GM18858 (cell line): ENCODE data around the gene PDCD4.

Source experiments
- ATAC-seq: cut with Tn5 transposase; IDR thresholded peaks from one replicate; pipeline ENCODE4 v1.9.1; 2021; ENCODE audit not compliant: unreplicated experiment

The PDCD4 gene

GRCh38 chr10:110841767-110842267 lies 29.9 kb upstream of the PDCD4 start:
- ATAC-seq = peak; percentile 75

GRCh38 chr10:110842326-110842904 lies 29.3 kb upstream of the PDCD4 start:
- no peak for ATAC-seq

GRCh38 chr10:110843031-110843430 lies 28.7 kb upstream of the PDCD4 start:
- peak; percentile 59 for ATAC-seq

GRCh38 chr10:110843796-110844616 lies 27.7 kb upstream of the PDCD4 start:
- ATAC-seq = no peak

GRCh38 chr10:110844617-110844881 lies 27.2 kb upstream of the PDCD4 start:
- no peak for ATAC-seq

- no peak for ATAC-seq
Measured at GRCh38 chr10:110845192-110845755, 26.5 kb upstream of the PDCD4 start.

GRCh38 chr10:110845756-110846620 lies 25.7 kb upstream of the PDCD4 start:
- no peak for ATAC-seq

GRCh38 chr10:110847374-110847773 lies 24.4 kb upstream of the PDCD4 start:
- ATAC-seq = no peak

- no peak for ATAC-seq
Measured at GRCh38 chr10:110848106-110848505, 23.6 kb upstream of the PDCD4 start.

- ATAC-seq = no peak
Measured at GRCh38 chr10:110850099-110850498, 21.6 kb upstream of the PDCD4 start.

- no peak for ATAC-seq
Measured at GRCh38 chr10:110851020-110851612, 20.6 kb upstream of the PDCD4 start.

- ATAC-seq = no peak
Measured at GRCh38 chr10:110852255-110852896, 19.4 kb upstream of the PDCD4 start.

GRCh38 chr10:110852947-110853346 lies 18.8 kb upstream of the PDCD4 start:
- ATAC-seq = no peak

- no peak for ATAC-seq
Measured at GRCh38 chr10:110853921-110854605, 17.7 kb upstream of the PDCD4 start.

- ATAC-seq = peak; percentile 25
Measured at GRCh38 chr10:110857265-110858171, 14.2 kb upstream of the PDCD4 start.

- ATAC-seq = no peak
Measured at GRCh38 chr10:110858297-110858934, 13.3 kb upstream of the PDCD4 start.

- ATAC-seq = no peak
Measured at GRCh38 chr10:110859206-110859972, 12.3 kb upstream of the PDCD4 start.

GRCh38 chr10:110859973-110860376 lies 11.8 kb upstream of the PDCD4 start:
- ATAC-seq = no peak
